Measurements from ENCODE around the gene TDRD9. TPM values are rescaled to one million over a fixed set of nuclear protein-coding genes. Genes with fewer than 3 reads are reported as not detected.

Gene TDRD9
- total and polyA plus RNA-seq, 2 donors from 2014 or later = 1.6 to 6.6 TPM

- intact Hi-C loops (cut with DNase I) = no loop called here
- TF ChIP-seq, protein P1, sequence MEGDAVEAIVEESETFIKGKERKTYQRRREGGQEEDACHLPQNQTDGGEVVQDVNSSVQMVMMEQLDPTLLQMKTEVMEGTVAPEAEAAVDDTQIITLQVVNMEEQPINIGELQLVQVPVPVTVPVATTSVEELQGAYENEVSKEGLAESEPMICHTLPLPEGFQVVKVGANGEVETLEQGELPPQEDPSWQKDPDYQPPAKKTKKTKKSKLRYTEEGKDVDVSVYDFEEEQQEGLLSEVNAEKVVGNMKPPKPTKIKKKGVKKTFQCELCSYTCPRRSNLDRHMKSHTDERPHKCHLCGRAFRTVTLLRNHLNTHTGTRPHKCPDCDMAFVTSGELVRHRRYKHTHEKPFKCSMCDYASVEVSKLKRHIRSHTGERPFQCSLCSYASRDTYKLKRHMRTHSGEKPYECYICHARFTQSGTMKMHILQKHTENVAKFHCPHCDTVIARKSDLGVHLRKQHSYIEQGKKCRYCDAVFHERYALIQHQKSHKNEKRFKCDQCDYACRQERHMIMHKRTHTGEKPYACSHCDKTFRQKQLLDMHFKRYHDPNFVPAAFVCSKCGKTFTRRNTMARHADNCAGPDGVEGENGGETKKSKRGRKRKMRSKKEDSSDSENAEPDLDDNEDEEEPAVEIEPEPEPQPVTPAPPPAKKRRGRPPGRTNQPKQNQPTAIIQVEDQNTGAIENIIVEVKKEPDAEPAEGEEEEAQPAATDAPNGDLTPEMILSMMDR (IDR thresholded peaks at IDR 0.05; ENCODE audit: borderline replicate concordance, extremely low read depth, insufficient read depth) = no peak
- no peak for FAIRE-seq
- Histone ChIP-seq H3K36me3 (ENCODE audit: control insufficient read depth in 2 of 3, insufficient read depth in 3 of 3, low read length in 3 of 3) (no peaks in the 10 kb centered on the region), H3K4me1 (ENCODE audit: control insufficient read depth in 2 of 3, insufficient read depth in 2 of 3, low read depth in 1 of 3, low read length in 3 of 3) (peaks cover 0 to 2% (median 0%) of the 10 kb centered on the region in 3 donors), H3K27ac (ENCODE audit: low read depth in 2 of 2, low read length in 2 of 2) (no peak overlapping the region), H3K9me3 (ENCODE audit: control insufficient read depth in 2 of 3, insufficient read depth in 1 of 3, low read length in 3 of 3) (no peaks in the 10 kb centered on the region), H3K9ac (ENCODE audit: low read length in 3 of 3) (no peak overlapping the region), H3K27me3 (ENCODE audit: control insufficient read depth, insufficient read depth, low read length) (no peaks in the 10 kb centered on the region), H3K4me3 (ENCODE audit: low read length in 3 of 3) (no peak overlapping the region)
- DNase-seq = no peak
Measured at GRCh38 chr14:104016873-104017650, 88.8 kb downstream of the TDRD9 start.

DNA sequence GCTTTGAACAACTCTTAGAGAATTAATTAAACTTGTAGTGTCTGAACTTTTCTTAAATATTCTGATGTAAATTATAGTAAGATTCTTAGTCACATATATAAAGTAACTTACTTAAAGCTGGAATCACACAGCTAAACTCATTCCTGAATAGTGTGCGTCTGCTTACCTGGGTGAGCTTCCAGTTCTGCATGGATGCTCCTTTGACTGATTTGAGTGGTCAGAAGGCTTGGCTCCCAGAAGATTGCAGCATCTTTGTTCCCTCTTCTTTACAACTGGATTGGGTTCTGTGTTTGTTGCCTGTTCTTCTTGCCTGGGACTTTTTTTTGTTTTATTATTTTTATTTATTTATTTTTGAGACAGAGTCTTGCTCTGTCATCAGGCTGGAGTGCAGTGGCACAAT lies 90.8 kb downstream of the TDRD9 start:
- no peak overlapping the region for H3K4me3 ChIP-seq (ENCODE audit: low read length in 3 of 3)
- H3K27me3 ChIP-seq (ENCODE audit: control insufficient read depth, insufficient read depth, low read length) = no peaks in the 10 kb centered on the region
- H3K27ac ChIP-seq (ENCODE audit: low read depth in 2 of 2, low read length in 2 of 2) = no peak overlapping the region
- H3K9ac ChIP-seq (ENCODE audit: low read length in 3 of 3) = no peak overlapping the region
- no peaks in the 10 kb centered on the region for H3K4me1 ChIP-seq (ENCODE audit: control insufficient read depth in 2 of 3, insufficient read depth in 2 of 3, low read depth in 1 of 3, low read length in 3 of 3)
- TF ChIP-seq, protein P1 (IDR thresholded peaks at IDR 0.05; ENCODE audit: borderline replicate concordance, extremely low read depth, insufficient read depth) = no peak
- H3K9me3 ChIP-seq (ENCODE audit: control insufficient read depth in 2 of 3, insufficient read depth in 1 of 3, low read length in 3 of 3) = no peaks in the 10 kb centered on the region
- no peaks in the 10 kb centered on the region for H3K36me3 ChIP-seq (ENCODE audit: control insufficient read depth in 2 of 3, insufficient read depth in 3 of 3, low read length in 3 of 3)
- no peak for DNase-seq
- no peak for FAIRE-seq
- intact Hi-C loops (cut with DNase I) = no loop called here

- no peaks in the 10 kb centered on the region for H3K9me3 ChIP-seq (ENCODE audit: control insufficient read depth in 2 of 3, insufficient read depth in 1 of 3, low read length in 3 of 3)
- DNase-seq (no peak), FAIRE-seq (no peak)
- no peak overlapping the region for H3K9ac ChIP-seq (ENCODE audit: low read length in 3 of 3)
- no peaks in the 10 kb centered on the region for H3K27me3 ChIP-seq (ENCODE audit: control insufficient read depth, insufficient read depth, low read length)
- H3K36me3 ChIP-seq (ENCODE audit: control insufficient read depth in 2 of 3, insufficient read depth in 3 of 3, low read length in 3 of 3) = no peaks in the 10 kb centered on the region
- no peak overlapping the region for H3K27ac ChIP-seq (ENCODE audit: low read depth in 2 of 2, low read length in 2 of 2)
- intact Hi-C loops (cut with DNase I) = no loop called here
- H3K4me3 ChIP-seq (ENCODE audit: low read length in 3 of 3) = no peak overlapping the region
- no peaks in the 10 kb centered on the region for H3K4me1 ChIP-seq (ENCODE audit: control insufficient read depth in 2 of 3, insufficient read depth in 2 of 3, low read depth in 1 of 3, low read length in 3 of 3)
- TF ChIP-seq, protein P1 (IDR thresholded peaks at IDR 0.05; ENCODE audit: borderline replicate concordance, extremely low read depth, insufficient read depth) = no peak
Measured at GRCh38 chr14:104019806-104020205, 91.5 kb downstream of the TDRD9 start.
